ENCODE data around the gene PFDN6. TPM values are rescaled to one million over a fixed set of nuclear protein-coding genes. Genes with fewer than 3 reads are reported as not detected.
"Not testable (repeated sequence)": the region's sequence is repeated elsewhere in the genome, so short reads cannot be mapped to it uniquely, and the experiment has no call there.

PFDN6 gene
- total RNA-seq, 2 experiments from 2014 or later = 72.0 to 78.4 TPM

- Mint-ChIP-seq H3K27me3 (ENCODE audit: low read depth) (no peaks in the 10 kb centered on the region), H3K27ac (peak overlapping the region; percentile 50), H3K36me3 (ENCODE audit: low read depth) (peaks cover 66% of the 10 kb centered on the region), H3K9me3 (ENCODE audit: insufficient read depth) (no peaks in the 10 kb centered on the region), H3K4me1 (ENCODE audit: low read depth) (peaks cover 37% of the 10 kb centered on the region), H3K4me3 (no peak overlapping the region)
- ChIA-PET CTCF (interaction anchor here (0.8 kb wide), 1 partner anchor 9 kb away, joined by 3 read pairs; the partner anchor contains the start of genes PFDN6 and WDR46), POLR2A (interaction anchor here (1.1 kb wide), 1 partner anchor 33 kb away, joined by 3 read pairs; no protein-coding TSS in a partner anchor)
- ATAC-seq (no peak), DNase-seq (no peak)
Measured at GRCh38 chr6:33280539-33280938, 8.9 kb upstream of the PFDN6 start.

- DNase-seq; H3K9me3 Mint-ChIP-seq (ENCODE audit: insufficient read depth); H3K27ac Mint-ChIP-seq; H3K4me3 Mint-ChIP-seq; ATAC-seq; CTCF ChIA-PET; H3K27me3 Mint-ChIP-seq (ENCODE audit: low read depth): not testable (repeated sequence)
- Mint-ChIP-seq H3K4me1 (ENCODE audit: low read depth) (peaks cover 34% of the 10 kb centered on the region), H3K36me3 (ENCODE audit: low read depth) (peaks cover 56% of the 10 kb centered on the region)
- POLR2A ChIA-PET = interaction anchor here (1.6 kb wide), 1 partner anchor 8 kb away, joined by 4 read pairs; the partner anchor contains the start of gene B3GALT4
Measured at GRCh38 chr6:33285214-33285613, 4.2 kb upstream of the PFDN6 start.

GRCh38 chr6:33286946-33287914 lies 2.2 kb upstream of the PFDN6 start:
- Mint-ChIP-seq H3K36me3 (ENCODE audit: low read depth) (peaks cover 60% of the 10 kb centered on the region), H3K4me1 (ENCODE audit: low read depth) (peaks cover 43% of the 10 kb centered on the region), H3K9me3 (ENCODE audit: insufficient read depth) (no peaks in the 10 kb centered on the region), H3K27me3 (ENCODE audit: low read depth) (no peaks in the 10 kb centered on the region), H3K27ac (no peak overlapping the region), H3K4me3 (peak overlapping the region; percentile 97)
- ChIA-PET POLR2A (interaction anchor here (0.7 to 2.7 kb wide), 5 partner anchors 8 to 15 kb away, joined by 3 to 37 read pairs (median 5); partner anchors contain the start of genes B3GALT4, RGL2, RPS18 and VPS52), CTCF (interaction anchor here (0.6 to 3.3 kb wide), 3 partner anchors 10 to 33 kb away, joined by 4 to 28 read pairs (median 5); partner anchors contain the start of genes B3GALT4 and TAPBP)
- DNase-seq = no peak
- no peak for ATAC-seq

- H3K4me1 Mint-ChIP-seq (ENCODE audit: low read depth) = peaks cover 43% of the 10 kb centered on the region
- ChIA-PET CTCF (interaction anchor here (0.6 to 3.3 kb wide), 15 partner anchors 7 to 423 kb away, joined by 3 to 28 read pairs (median 3); partner anchors contain the start of genes B3GALT4, RGL2, RPS18 and SYNGAP1), POLR2A (interaction anchor here (0.6 to 3.4 kb wide), 12 partner anchors 9 to 316 kb away, joined by 3 to 50 read pairs (median 8); partner anchors contain the start of genes B3GALT4, CUTA, RGL2 and RPS18)
- ATAC-seq (peak; percentile 8), DNase-seq (no peak)
- H3K36me3 Mint-ChIP-seq (ENCODE audit: low read depth) = peaks cover 61% of the 10 kb centered on the region
- H3K27me3 Mint-ChIP-seq (ENCODE audit: low read depth) = no peaks in the 10 kb centered on the region
- H3K27ac Mint-ChIP-seq = peak overlapping the region; percentile 87
- H3K9me3 Mint-ChIP-seq (ENCODE audit: insufficient read depth) = no peaks in the 10 kb centered on the region
- peak overlapping the region; percentile 97 for H3K4me3 Mint-ChIP-seq
Measured at GRCh38 chr6:33288141-33288920, 1.1 kb upstream of the PFDN6 start.

DNA sequence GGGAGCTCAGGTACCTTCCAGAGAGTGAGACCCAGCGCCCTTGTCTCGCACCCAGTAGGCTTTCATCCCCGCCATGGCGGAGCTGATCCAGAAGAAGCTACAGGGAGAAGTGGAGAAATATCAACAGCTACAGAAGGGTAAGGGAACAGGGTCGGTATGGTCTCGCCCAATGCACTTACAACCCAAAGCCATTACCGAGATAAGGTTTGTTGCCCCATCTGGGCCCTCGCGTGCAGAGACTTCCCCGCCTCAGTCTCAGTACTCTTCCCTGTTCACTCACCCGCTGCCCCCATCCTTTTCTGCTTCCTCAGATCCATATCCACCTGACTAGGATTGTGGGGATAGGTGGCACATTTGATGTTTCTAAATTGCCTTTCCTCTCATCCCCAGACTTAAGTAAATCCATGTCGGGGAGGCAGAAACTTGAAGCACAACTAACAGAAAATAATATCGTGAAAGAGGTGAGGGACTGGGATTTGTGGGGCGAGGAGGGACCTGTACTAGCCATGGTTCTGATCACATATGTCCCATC lies 449 bp downstream of the PFDN6 start:
- peaks cover 46% of the 10 kb centered on the region for H3K4me1 Mint-ChIP-seq (ENCODE audit: low read depth)
- ATAC-seq (peak; percentile 21), DNase-seq (no peak)
- peak overlapping the region; percentile 87 for H3K27ac Mint-ChIP-seq
- POLR2A ChIA-PET = interaction anchor here (0.6 to 3.4 kb wide), 11 partner anchors 8 to 318 kb away, joined by 3 to 50 read pairs (median 7); partner anchors contain the start of genes B3GALT4, CUTA, HLA-DPB1 and RGL2
- no peaks in the 10 kb centered on the region for H3K27me3 Mint-ChIP-seq (ENCODE audit: low read depth)
- peak overlapping the region; percentile 97 for H3K4me3 Mint-ChIP-seq
- H3K9me3 Mint-ChIP-seq (ENCODE audit: insufficient read depth) = no peaks in the 10 kb centered on the region
- CTCF ChIA-PET = interaction anchor here (0.8 to 3.3 kb wide), 12 partner anchors 9 to 164 kb away, joined by 3 to 28 read pairs (median 3); partner anchors contain the start of genes B3GALT4, RGL2, RPS18 and VPS52
- peaks cover 61% of the 10 kb centered on the region for H3K36me3 Mint-ChIP-seq (ENCODE audit: low read depth)

GRCh38 chr6:33290459-33290858 lies 1.1 kb downstream of the PFDN6 start:
- ChIA-PET POLR2A (interaction anchor here (0.6 to 3.4 kb wide), 6 partner anchors 9 to 215 kb away, joined by 3 to 50 read pairs (median 6); partner anchors contain the start of genes B3GALT4, HLA-DPB1, RGL2 and RPS18), CTCF (interaction anchor here (0.6 to 2.6 kb wide), 5 partner anchors 8 to 42 kb away, joined by 3 to 25 read pairs (median 5); partner anchors contain the start of gene RGL2)
- DNase-seq (no peak), ATAC-seq (no peak)
- no peaks in the 10 kb centered on the region for H3K9me3 Mint-ChIP-seq (ENCODE audit: insufficient read depth)
- H3K36me3 Mint-ChIP-seq (ENCODE audit: low read depth) = peaks cover 61% of the 10 kb centered on the region
- H3K4me3 Mint-ChIP-seq = peak overlapping the region; percentile 97
- peaks cover 46% of the 10 kb centered on the region for H3K4me1 Mint-ChIP-seq (ENCODE audit: low read depth)
- H3K27ac Mint-ChIP-seq = peak overlapping the region; percentile 87
- H3K27me3 Mint-ChIP-seq (ENCODE audit: low read depth) = no peaks in the 10 kb centered on the region

DNA sequence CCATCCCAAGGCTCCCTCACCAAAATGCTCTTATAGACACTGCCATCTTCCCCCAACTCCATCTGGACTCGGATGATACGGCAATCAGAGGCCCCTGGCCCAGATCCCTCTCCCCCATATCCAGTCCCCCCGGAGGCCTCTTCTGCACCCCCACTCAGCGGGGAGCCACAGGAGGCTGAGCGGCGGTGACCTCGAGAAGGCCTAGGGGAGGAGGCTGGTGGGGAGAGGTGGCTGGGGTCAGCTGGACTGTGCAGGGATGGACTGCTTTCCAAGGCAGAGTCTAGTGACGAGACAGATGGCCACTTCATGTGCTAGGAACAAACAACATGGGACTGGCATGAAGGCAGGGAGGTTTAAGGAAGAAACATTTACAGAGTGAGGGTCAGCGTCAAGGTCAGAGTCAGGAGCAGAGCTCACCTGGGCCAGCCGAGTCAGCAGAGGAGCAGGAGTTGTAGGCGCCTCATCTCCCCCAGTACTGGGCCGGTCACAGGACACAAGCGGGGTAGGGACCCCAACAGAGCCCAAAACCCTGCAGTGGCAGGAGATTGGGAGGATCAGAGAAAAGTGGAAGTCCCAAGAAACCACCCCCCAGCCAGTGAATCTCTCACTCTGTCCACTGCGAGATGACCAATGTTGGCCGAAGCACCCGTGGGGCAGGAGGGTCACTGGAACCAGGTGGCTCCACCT lies 3.7 kb downstream of the PFDN6 start:
- Mint-ChIP-seq H3K27me3 (ENCODE audit: low read depth) (no peaks in the 10 kb centered on the region), H3K36me3 (ENCODE audit: low read depth) (peaks cover 55% of the 10 kb centered on the region), H3K4me3 (no peak overlapping the region), H3K27ac (no peak overlapping the region), H3K9me3 (ENCODE audit: insufficient read depth) (no peaks in the 10 kb centered on the region), H3K4me1 (ENCODE audit: low read depth) (peaks cover 41% of the 10 kb centered on the region)
- CTCF ChIA-PET = no interaction called here
- POLR2A ChIA-PET = interaction anchor here (0.9 kb wide), 1 partner anchor 321 kb away, joined by 4 read pairs; no protein-coding TSS in a partner anchor
- ATAC-seq (no peak), DNase-seq (no peak)

GRCh38 chr6:33294086-33294823 lies 4.9 kb downstream of the PFDN6 start:
- H3K4me1 Mint-ChIP-seq (ENCODE audit: low read depth) = peaks cover 37% of the 10 kb centered on the region
- ChIA-PET CTCF (no interaction called here), POLR2A (interaction anchor here (1.9 kb wide), 1 partner anchor 17 kb away, joined by 5 read pairs; the partner anchor contains the start of gene B3GALT4)
- peak overlapping the region; percentile 3 for H3K27ac Mint-ChIP-seq
- H3K36me3 Mint-ChIP-seq (ENCODE audit: low read depth) = peaks cover 55% of the 10 kb centered on the region
- ATAC-seq (no peak), DNase-seq (no peak)
- H3K9me3 Mint-ChIP-seq (ENCODE audit: insufficient read depth) = no peaks in the 10 kb centered on the region
- H3K4me3 Mint-ChIP-seq = no peak overlapping the region
- H3K27me3 Mint-ChIP-seq (ENCODE audit: low read depth) = no peaks in the 10 kb centered on the region

DNA sequence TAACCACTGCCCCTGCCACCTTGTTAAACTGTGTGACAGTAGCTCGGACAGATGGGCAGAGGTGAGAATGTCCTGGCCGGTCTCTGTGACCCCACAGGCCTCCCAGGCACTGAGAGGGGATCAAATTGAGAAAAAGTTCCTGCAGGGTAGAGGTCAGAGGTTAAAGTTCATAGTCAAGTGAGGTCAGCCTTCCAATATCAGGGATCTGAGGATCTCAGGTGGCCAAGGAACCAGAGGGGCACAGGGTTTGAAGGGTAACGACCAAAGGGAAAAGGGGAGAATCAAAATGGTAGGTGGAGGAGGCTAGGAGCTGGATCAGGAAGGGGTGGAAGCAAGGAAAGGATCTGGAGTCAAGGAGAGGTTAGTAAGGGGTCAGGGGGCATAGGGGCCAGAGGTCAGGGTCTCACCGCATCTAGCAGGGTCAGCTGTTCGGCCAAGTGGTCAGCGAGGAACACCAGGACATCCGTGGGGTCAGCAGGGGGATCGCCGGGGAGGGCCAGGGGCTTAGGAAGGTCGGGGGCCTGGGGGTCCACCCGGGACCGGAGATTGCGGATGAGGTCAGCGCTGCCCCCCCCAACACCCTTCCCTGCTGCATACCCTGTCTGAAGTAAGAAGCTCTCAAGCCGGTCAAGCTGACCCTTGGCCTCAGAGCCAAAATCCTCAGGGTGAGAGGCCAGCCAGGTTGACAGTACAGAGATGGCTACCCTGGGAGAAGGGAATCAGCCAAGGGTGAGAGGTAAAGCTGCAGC lies 6.4 kb downstream of the PFDN6 start:
- no peak for DNase-seq
- ChIA-PET CTCF (no interaction called here), POLR2A (interaction anchor here (1.0 to 1.9 kb wide), 3 partner anchors 14 to 19 kb away, joined by 4 to 5 read pairs (median 4); partner anchors contain the start of gene B3GALT4)
- no peaks in the 10 kb centered on the region for H3K27me3 Mint-ChIP-seq (ENCODE audit: low read depth)
- peak overlapping the region; percentile 51 for H3K27ac Mint-ChIP-seq
- peaks cover 60% of the 10 kb centered on the region for H3K36me3 Mint-ChIP-seq (ENCODE audit: low read depth)
- peaks cover 35% of the 10 kb centered on the region for H3K4me1 Mint-ChIP-seq (ENCODE audit: low read depth)
- H3K9me3 Mint-ChIP-seq (ENCODE audit: insufficient read depth) = no peaks in the 10 kb centered on the region
- H3K4me3 Mint-ChIP-seq = no peak overlapping the region
- ATAC-seq = no peak

Measured in activated CD8-positive, alpha-beta T cell treated with anti-CD3 and anti-CD28 coated beads, Interleukin-2, amount 10 ng/mL, durations not matched to agents 7 days and 5 days (primary cell).